Kasumi-1 (cell line): ENCODE data around the gene NAT9.
A peak's percentile ranks its signal among the peaks of the same experiment; 100 is the strongest.

Experiments used
- DNase-seq, 2 experiments: peaks; one replicate each; lab custom pipeline; 2025; lab: John Stamatoyannopoulos, UW

The NAT9 gene

GRCh38 chr17:74761419-74761818 is 14.7 kb downstream of the NAT9 start:
- DNase-seq: no peak

GRCh38 chr17:74760404-74761105 is 15.6 kb downstream of the NAT9 start:
- no peak for DNase-seq

GRCh38 chr17:74759941-74760340 is 16.2 kb downstream of the NAT9 start:
- no peak for DNase-seq

- peak; percentile 93 to 94 for DNase-seq
Measured at GRCh38 chr17:74759243-74759801, 16.8 kb downstream of the NAT9 start.

- peak; percentile 85 to 86 for DNase-seq
Measured at GRCh38 chr17:74758848-74759168, 17.3 kb downstream of the NAT9 start.

- DNase-seq: no peak
Measured at GRCh38 chr17:74757931-74758847, 18.0 kb downstream of the NAT9 start.

GRCh38 chr17:74757502-74757901 is 18.6 kb downstream of the NAT9 start:
- DNase-seq: no peak

GRCh38 chr17:74756891-74757290 is 19.3 kb downstream of the NAT9 start:
- no peak for DNase-seq

GRCh38 chr17:74755533-74755932 is 20.6 kb downstream of the NAT9 start:
- no peak for DNase-seq

- DNase-seq: no peak
Measured at GRCh38 chr17:74754832-74755231, 21.3 kb downstream of the NAT9 start.

- no peak for DNase-seq
Measured at GRCh38 chr17:74752822-74753401, 23.2 kb downstream of the NAT9 start.

- DNase-seq: no peak
Measured at GRCh38 chr17:74752415-74752814, 23.7 kb downstream of the NAT9 start.

- DNase-seq: no peak
Measured at GRCh38 chr17:74750327-74751069, 25.6 kb downstream of the NAT9 start.

- DNase-seq: no peak
Measured at GRCh38 chr17:74750039-74750326, 26.2 kb downstream of the NAT9 start.

- peak; percentile 29 to 34 for DNase-seq
Measured at GRCh38 chr17:74749279-74750038, 26.7 kb downstream of the NAT9 start.

GRCh38 chr17:74748529-74749278 is 27.4 kb downstream of the NAT9 start, which contains the start of gene NHERF1:
NHERF1 (plus strand) TSS chr17:74748628; CDS start chr17:74748847, 219 bp downstream.
- DNase-seq: peak; percentile 27 to 96

GRCh38 chr17:74748279-74748528 is 27.9 kb downstream of the NAT9 start:
- DNase-seq: peak in 1 of 2 experiments; percentile 96

GRCh38 chr17:74746922-74747321 is 29.2 kb downstream of the NAT9 start:
- DNase-seq: peak; percentile 69 to 78

GRCh38 chr17:74746376-74746775 is 29.8 kb downstream of the NAT9 start:
- no peak for DNase-seq

- no peak for DNase-seq
Measured at GRCh38 chr17:74745548-74746177, 30.5 kb downstream of the NAT9 start.
